GM18873 (cell line): ENCODE results near the gene NBEA.

Experiments used
- ATAC-seq: cut with Tn5 transposase; IDR thresholded peaks from one replicate; pipeline ENCODE4 v1.9.1; 2021; ENCODE audit warnings: mild to moderate bottlenecking, moderate library complexity, moderate number of reproducible peaks; ENCODE audit not compliant: unreplicated experiment, low FRiP score

NBEA gene

GRCh38 chr13:35484384-35484783 is 542.3 kb downstream of the NBEA start:
- no peak for ATAC-seq

- ATAC-seq: no peak
Measured at GRCh38 chr13:35485424-35485823, 543.4 kb downstream of the NBEA start.

DNA sequence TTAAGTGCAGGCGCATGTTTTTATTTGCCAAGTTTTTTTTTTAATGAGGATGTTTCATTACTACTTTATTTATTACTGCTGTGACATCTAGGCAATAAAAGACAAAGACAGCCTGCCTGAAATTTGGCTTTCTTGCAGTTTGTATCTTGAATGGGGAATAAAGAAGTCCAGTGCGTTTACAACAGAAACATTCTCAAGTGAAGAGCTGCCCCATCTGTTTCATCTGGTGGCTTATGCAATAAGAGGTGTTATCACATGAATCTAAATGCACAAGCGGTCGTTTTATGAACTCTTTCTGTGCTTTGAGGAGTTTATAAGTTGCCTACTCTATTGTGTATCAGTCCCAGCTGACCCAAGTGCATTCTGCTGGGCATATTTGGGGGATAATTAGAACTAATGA is 547.0 kb downstream of the NBEA start:
- no peak for ATAC-seq

- ATAC-seq: no peak
Measured at GRCh38 chr13:35496006-35496405, 553.9 kb downstream of the NBEA start.

DNA sequence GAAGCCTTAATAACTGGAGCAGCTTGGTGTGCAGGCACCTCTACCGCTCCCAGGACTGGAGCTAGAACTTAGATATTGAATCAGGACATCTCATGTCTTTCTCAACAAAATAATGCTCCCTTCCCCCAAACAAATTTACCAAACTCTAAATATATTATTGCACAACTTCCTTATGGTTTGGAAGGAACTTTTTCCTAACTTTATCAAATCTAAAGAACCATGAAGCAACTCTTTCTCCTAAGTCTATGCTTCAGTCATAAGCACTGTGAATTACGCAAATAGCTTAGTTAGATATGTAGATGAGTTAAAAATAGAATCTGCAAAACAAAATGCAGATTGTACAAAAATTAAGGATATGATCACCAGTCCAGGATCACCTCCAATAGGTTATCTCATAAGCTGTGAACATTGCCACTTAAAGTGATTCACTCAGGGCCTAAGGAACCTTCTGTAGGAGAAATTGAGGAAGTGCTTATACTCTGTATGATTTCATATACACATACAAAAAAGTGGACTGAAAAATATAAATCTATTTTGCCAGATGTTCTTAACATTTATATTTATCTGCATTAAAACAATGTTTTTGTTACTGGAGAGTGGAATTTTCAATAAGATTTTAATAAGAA is 554.8 kb downstream of the NBEA start:
- no peak for ATAC-seq

- no peak for ATAC-seq
Measured at GRCh38 chr13:35498231-35498630, 556.2 kb downstream of the NBEA start.

DNA sequence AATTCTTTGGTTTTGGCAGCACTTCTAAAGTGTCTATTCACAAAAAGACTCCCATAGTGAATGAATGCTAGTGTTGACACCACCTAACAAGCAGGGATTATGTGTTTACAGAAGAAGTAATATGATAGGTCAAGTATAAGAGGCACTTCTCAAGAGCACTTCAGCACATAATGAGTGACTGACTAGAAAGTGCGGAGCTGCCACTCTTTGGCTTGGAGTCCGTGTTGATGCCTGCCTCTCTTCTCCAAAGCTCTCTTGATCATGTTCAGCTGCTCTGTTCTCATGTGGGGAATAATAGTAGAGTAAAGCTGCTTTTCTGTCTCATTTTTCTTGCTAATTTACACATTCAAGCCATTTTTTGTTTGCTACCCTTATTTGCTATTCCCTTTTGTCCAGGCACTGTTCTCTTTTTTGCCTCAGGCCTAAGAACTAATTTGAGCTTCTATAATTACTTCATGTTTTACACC is 557.2 kb downstream of the NBEA start:
- no peak for ATAC-seq

DNA sequence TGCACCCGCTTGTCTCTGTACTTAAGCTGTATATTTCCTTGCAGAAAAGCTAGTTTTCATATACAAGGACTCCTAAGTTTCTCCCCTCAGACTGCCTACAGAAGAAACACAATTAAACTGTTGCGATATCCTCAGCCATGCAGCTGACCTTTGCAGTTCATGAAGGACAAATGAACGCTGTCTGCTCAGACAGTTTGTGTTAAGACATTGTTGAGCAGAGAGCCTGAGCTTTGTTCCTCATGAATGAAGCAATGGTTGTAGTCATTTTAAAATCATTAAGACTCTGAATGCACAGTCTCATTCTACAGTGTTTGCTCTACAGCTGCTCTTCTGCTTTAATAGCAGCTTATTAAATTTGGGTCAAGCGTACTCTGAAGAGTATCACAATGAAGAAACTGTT is 557.6 kb downstream of the NBEA start:
- ATAC-seq: no peak

GRCh38 chr13:35500144-35500543 is 558.1 kb downstream of the NBEA start:
- ATAC-seq: no peak

- ATAC-seq: no peak
Measured at GRCh38 chr13:35501661-35502235, 559.7 kb downstream of the NBEA start.

GRCh38 chr13:35502456-35502855 is 560.4 kb downstream of the NBEA start:
- ATAC-seq: no peak

- ATAC-seq: no peak
Measured at GRCh38 chr13:35512271-35512920, 570.3 kb downstream of the NBEA start.

- ATAC-seq: no peak
Measured at GRCh38 chr13:35514061-35514477, 572.0 kb downstream of the NBEA start.

GRCh38 chr13:35514801-35515502 is 572.9 kb downstream of the NBEA start:
- no peak for ATAC-seq

DNA sequence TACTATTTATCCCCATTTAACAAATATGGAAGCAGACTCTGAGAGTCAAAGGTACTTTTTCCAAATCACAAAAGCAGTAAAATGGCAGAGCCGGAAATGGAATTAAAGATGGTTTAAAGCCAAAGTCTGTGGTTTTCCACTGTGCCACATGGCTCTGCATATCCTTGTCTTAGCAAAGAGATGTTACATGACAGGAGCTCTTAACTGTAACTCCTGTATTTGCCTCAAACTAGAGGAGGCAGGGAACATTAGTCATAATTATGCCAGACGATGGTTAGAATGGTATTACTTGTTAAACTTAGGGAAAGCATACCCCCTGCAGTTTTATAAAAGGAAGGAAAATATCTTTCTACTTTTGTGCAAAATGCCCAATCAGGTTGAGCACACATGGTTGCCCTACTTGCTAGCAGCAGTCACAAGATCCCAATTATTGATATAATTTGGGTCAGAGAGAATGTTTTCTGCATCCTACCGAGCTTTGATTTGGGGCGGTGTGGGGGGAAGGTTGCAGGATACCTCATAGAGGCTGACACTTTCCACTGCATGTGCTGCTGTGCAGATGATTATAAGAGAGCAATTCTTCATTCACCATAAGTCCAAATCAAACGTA is 576.4 kb downstream of the NBEA start:
- ATAC-seq: no peak

DNA sequence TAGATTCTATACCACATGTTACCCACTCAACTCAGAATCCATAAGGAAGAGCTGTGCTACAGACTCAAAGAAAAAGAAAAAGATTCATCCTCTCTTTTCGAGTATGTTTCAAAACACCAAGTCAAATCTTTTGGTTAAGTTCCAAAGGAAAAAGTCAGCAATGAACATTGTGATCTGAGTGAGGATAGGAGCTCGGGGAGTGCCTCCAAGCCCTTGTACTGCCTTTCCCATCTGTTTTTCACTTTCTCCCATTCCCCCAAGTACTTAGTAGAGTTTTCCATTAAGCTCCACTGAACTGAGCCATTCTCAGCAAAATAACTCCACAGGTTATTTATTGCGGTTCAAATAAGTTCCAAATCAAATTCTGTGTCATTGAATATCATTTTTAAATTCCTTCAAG is 582.1 kb downstream of the NBEA start:
- no peak for ATAC-seq

DNA sequence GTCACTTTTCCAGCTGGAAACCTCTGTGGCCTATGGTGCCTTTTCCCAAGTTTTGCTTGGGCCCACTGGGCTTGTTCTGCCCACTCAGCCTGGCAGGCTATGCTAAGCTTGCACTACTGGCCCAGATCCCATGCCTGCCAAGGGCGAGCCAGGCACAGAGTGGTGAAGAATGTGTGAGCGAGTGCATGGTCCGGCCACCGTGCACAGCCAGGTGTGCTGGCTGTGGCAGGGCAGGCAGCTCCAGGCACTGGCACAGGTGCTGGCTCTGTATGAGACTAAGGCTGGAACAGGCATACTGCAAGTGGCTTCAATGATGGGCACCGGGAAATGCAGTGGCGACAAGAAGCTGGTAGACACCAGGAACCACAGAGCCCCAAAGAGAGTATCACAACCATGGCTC is 584.5 kb downstream of the NBEA start:
- no peak for ATAC-seq

- ATAC-seq: no peak
Measured at GRCh38 chr13:35527451-35527850, 585.4 kb downstream of the NBEA start.

DNA sequence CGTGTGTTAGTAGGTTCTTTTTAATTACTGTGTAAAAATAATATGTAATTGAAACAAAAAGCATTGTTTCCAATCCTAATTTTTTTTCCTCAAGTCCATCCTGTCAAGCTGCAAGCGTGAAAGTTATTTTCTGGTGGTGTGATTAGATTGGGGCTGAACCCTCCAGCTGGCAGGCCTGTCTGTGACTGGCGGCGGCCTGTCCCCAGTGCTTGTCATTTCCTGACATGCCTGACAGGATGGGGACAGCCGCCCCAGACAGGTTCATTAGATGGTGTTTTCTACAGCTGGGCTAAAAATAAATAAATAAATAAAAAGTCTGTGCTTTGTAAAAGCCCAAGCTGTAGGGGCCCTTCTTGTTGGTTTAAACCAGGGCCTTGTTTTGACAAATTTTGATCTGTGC is 588.1 kb downstream of the NBEA start:
- no peak for ATAC-seq

- ATAC-seq: no peak
Measured at GRCh38 chr13:35530581-35530980, 588.5 kb downstream of the NBEA start.

DNA sequence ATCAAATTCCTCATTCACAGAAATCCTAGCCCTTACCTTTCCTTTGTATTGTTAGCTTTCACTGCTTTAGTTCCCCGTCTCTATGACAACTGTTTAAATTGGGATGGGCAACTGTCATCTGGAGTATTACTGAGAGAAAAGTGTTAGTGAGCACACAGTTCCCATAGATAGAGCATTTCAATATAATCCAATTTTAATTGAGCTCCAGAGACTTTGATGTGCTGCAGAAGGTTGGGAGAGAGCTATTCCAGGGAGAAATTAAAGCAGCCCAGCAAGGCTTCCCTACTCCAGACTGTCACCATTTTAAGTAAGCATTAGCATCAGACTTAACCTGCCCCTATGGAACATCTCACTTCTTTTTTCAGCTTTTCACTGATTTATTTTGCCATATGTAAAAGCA is 589.5 kb downstream of the NBEA start:
- ATAC-seq: no peak
